IPS-11a (cell line): Measurements from ENCODE around the gene ERC2.

ENCODE experiments used
- H3K4me3 ChIP-seq: one replicate; pipeline ENCODE4 v1.5.1; 2013; ENCODE audit warnings: low read depth, low read length, control low read depth

Gene ERC2

DNA sequence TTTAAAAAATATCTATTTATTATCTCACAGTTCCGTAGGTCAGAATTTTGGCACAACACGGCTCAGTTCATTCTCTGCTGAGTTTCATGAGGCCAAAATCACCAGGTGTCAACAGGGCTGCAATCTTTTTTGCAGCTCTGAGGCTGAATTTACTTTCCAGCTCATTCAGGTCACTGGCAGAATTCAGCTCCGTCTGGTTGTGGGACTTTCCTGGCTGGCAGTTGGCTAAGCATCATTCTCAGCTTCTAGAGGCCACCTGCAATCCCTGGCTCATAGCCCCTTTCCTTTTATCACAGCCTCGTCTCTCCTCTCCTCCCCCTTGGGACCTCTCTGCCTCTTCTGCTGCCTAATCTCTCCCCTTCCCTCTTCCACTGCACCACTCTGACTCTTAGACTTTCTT lies 807.1 kb downstream of the ERC2 start:
- no peak overlapping the region for H3K4me3 ChIP-seq

- no peak overlapping the region for H3K4me3 ChIP-seq
Observed at GRCh38 chr3:55660642-55661041, 807.6 kb downstream of the ERC2 start.

GRCh38 chr3:55659701-55660100 lies 808.6 kb downstream of the ERC2 start:
- no peak overlapping the region for H3K4me3 ChIP-seq

DNA sequence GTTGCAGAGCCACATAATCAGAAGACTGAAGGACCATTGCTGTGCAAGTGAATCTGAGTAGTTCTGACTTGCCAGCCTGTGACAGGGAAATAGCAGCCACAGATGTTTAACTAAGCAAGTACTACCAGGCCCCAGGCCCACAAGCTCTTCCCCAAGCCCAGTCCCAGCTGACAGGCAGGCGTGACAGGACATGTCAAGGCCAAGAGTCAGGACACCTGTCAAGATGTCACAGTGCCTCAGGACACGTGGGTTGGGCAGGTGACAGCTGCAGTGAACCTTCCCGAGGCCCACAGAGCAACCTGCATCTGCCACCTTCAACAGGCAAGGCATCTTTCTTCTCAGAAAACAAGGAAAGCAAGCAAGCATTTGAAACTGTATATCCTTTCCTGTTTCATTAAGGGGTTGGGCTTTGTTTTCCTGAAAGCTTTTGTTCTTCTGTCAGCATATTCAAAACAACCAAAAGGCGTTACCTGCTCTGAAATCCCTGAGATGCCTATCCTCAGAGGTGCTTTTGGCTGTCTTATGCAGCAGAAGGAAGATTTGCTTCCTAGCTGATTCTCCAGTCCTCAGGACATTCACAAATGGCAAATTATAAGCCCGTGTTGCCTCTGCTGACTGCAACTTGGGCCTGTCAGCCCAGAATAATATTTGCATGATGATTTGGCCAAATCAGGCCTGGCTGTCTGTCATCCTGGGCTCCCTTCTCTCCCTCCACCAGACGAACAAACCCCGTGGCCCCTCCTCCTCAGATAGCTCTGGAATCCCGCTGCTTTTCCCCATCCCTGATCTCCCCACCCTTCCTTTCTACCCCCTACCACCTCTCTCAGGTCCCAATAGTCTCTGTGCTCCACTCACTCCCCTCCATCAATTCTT lies 809.3 kb downstream of the ERC2 start:
- no peak overlapping the region for H3K4me3 ChIP-seq

DNA sequence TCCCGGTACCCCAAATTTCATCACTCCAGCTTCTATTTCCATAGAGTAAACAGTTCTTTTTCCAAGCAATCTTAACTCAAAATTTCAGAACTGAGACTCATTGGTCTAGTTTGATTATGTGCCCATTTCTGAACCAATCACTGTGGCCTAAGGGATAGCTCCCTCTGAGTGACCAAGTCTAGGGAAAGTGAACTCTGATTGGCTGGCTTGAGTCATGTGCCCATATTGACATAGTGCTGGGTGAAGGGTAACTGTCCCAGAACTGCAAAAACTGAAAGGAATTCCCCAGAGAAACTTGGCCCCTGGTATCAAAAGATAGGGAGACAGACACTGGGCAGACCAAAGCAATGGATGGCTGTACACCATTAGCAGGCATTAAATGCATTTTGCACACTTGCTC lies 810.0 kb downstream of the ERC2 start:
- no peak overlapping the region for H3K4me3 ChIP-seq

DNA sequence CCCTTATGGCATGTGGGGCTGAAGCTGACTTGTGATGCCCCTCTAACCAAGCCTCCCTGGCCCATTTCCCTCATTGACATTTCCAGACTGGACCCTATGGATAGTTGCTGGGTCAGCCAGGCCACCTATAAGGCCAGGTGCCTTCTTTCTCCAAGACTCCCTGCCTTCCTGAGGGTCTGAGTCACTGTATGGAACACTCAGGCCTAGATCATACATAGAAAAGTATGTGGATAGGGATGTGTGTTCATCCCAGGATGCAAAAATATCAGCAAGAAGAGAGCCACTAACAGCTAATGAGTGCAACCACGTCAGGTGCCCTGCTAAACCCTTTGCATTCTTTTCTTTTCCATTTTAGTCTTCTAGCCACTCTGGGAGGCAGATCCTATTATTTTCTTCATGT lies 812.7 kb downstream of the ERC2 start:
- no peak overlapping the region for H3K4me3 ChIP-seq

- no peak overlapping the region for H3K4me3 ChIP-seq
Observed at GRCh38 chr3:55654123-55654760, 814.0 kb downstream of the ERC2 start.

- H3K4me3 ChIP-seq = no peak overlapping the region
Observed at GRCh38 chr3:55651011-55651410, 817.3 kb downstream of the ERC2 start.

DNA sequence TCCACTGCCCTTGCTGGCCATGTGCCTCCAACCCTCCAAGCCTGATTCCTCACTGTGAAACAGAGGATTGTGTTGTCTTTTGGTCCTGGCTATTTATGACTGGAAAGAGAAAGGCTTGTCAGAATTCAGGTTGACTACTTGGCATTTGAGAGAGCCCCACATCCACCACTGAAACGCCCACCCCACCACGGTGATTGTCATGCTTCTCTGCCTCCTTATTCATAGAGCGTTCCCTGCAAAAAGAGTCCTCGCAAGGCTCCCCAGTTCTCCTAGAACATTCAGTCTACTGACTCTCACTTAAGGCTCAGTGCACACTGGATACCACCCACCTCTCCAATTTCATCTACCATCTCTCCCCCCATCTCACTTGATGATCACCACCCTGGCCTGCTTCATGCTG lies 818.3 kb downstream of the ERC2 start:
- H3K4me3 ChIP-seq = no peak overlapping the region

GRCh38 chr3:55649554-55649953 lies 818.7 kb downstream of the ERC2 start:
- no peak overlapping the region for H3K4me3 ChIP-seq

DNA sequence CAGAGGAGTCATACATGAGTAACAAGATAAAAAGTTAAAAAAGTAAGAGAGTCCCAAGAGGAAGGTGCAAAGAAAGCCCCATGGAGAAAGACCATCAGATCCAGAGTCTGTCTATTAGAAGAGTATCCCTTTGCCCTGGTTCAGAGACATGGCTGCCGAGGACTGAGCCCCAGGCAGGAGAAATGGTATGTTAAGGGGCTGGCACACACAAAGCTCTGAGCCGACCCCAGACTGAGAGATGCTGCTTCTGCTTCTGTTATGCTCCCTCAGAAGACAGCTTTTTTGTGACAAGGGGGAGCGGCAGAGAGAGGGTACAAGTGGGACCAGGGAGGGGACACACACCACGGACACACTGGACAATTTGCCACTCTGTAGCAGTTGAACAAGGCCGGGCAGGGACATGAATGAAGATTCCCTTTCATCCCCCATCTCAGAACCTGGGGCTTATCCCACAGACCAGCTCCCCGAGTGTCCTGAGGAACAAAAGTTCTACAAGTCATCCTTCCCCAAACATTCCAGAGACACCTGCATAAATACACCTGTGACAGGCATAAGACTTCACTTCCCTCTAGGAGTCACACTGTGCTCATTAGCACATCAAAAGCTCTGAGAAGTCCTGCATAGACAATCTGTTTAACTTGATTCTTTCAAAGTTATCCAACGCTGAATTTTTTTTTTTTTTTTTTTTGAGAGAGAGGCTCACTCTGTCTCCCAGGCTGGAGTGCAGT lies 819.5 kb downstream of the ERC2 start:
- no peak overlapping the region for H3K4me3 ChIP-seq

- no peak overlapping the region for H3K4me3 ChIP-seq
Observed at GRCh38 chr3:55647670-55648069, 820.6 kb downstream of the ERC2 start.

DNA sequence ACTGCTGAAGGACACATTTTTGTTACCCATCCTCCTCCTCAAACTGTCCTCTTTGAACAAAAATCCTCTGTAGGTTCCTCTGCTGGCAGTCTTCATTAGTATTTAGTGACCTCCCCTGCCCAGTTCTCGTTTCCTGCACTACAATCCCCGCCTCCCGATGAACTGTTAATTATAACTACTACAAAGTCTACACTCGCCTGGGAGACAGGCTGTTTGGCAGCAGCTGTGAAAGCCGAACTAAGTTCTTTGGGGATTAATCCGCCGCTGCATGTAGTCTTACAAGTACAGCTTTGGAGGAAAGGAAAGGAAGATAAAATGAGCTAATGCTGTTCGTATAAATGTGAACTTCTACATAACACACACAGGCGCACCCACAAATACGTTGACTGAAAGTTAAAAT lies 821.2 kb downstream of the ERC2 start:
- H3K4me3 ChIP-seq = no peak overlapping the region

DNA sequence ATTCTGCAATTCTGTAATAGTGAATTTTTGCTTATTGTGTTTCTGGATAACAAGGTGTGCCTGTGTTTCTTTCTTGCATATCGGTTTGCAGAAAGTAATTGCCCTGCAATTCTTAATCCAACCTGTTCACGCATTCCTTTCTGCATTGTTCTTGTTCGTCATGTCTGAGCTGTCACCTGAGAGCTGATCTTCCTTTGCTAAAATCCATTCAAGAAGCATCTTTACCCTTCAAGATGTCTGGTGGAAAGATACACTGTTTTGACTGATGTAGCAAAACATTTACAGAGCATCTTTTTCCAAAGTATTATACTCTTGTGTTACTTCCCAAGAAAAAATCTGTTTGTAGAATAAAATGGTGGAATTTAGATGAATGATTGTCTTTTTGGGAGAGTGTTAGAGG lies 822.1 kb downstream of the ERC2 start:
- H3K4me3 ChIP-seq = no peak overlapping the region

- H3K4me3 ChIP-seq = no peak overlapping the region
Observed at GRCh38 chr3:55645422-55645821, 822.8 kb downstream of the ERC2 start.

DNA sequence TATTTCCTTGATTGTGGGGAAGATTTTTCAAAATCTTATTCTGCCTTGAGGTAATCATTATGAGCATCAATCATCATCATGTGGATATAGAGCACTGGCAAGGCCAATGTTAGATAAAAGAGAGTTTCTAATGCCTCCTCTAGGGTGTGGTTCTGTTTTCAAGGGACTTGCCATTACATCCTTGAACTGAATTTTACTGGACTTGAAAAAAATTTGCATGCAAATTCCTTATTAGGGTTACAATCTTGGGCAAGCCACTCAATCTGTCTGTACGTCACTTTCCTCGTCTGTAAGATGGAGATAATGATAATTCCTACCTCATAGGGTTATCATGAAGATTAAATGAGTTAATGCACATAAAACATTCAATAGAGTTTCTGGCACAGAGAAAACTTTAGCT lies 825.0 kb downstream of the ERC2 start:
- H3K4me3 ChIP-seq = no peak overlapping the region

- H3K4me3 ChIP-seq = no peak overlapping the region
Observed at GRCh38 chr3:55641964-55642363, 826.3 kb downstream of the ERC2 start.

- H3K4me3 ChIP-seq = no peak overlapping the region
Observed at GRCh38 chr3:55639896-55640765, 828.1 kb downstream of the ERC2 start.

DNA sequence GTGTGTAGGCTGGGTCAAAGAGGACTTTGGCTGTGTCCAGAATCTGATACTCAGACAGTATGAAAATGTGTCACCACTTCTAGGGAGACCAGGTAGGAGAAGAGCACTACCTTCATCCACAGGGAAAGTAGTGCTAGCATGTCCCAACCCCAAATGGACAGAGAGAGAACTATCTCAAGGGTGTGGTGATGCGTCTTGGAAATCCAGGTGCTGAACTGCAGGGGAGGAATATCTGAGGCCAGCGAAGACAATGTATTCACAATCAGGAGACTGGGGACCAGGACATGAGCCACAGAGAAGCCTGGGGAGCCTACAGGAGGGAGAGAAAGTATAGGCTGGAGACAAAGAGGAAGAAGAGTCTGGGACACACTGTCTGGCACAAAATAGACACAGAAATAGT lies 829.1 kb downstream of the ERC2 start:
- no peak overlapping the region for H3K4me3 ChIP-seq

DNA sequence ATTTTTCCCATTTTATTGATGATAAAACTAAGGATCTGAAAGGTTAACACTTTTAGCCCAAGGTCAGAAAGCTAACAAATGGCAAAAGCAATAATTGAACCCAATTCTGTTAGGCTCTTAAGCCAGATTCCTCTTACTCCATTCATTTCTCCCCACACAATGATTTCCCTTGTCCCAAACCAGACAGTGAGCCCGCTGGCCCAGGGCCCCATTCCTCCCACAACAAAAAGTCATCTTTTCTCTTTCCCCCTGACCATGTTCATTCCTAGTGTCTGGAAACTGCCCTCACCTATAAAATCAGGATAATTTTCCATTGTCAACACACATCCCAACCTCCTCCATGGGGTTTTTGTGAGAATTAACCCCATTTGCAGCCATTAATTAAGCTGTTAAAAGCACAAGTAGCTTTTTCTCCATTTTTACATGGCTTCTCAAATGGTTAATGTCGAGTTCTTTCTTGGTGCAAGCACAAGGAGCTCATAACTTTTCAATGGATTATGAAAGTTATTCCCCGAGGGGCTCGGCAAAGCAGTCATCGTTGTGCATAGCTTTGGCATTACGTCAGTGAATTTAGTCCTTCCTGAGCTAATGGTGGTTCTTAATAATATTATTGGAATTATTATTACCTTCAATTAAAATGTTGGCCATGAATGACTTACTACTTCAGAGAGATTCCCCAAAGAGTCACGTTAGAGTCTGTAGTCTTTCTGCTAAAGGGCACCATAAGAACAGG lies 830.2 kb downstream of the ERC2 start:
- no peak overlapping the region for H3K4me3 ChIP-seq
